ENCODE results near the gene NOL4L.

The NOL4L gene

DNA sequence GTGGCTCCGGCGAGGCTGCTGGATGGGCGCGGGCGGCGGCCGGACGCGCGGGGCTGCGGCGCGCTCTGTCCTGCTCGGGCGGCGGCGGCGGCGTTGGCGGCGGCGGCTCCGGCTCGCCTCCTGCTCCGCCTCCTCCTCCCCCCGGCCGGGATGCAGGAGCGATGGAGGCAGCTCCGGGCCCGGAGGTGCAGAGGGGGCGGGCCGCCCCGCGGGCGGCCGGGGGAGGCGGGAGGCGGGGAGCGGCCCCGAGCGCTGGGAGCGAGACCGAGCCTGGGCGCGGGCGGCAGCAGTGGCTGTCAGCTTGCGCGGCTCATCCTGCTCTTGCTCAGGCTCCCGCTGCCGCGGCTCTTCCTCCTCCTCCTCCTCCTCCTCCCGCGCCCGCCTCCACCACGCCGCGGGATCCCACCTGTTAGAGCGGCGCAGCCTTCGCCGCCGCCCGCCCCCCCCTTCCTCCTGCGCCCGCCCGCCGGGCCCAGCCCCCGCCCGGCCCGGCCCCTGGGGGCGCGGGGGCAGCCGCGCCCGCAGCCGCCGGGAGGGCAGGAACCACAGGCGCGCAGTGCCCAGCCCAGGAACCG is at the start of gene NOL4L:
TSS of gene NOL4L (minus strand) at position 323 of the 575 bp plus-strand sequence. CDS start 443 bp downstream, outside the sequence.
- peak in 24 of 56 donors; percentile 13 to 63 (median 34) for DNase-seq

- no peak for DNase-seq
Measured at GRCh38 chr20:32634041-32634805, 49.1 kb upstream of the NOL4L start.

DNA sequence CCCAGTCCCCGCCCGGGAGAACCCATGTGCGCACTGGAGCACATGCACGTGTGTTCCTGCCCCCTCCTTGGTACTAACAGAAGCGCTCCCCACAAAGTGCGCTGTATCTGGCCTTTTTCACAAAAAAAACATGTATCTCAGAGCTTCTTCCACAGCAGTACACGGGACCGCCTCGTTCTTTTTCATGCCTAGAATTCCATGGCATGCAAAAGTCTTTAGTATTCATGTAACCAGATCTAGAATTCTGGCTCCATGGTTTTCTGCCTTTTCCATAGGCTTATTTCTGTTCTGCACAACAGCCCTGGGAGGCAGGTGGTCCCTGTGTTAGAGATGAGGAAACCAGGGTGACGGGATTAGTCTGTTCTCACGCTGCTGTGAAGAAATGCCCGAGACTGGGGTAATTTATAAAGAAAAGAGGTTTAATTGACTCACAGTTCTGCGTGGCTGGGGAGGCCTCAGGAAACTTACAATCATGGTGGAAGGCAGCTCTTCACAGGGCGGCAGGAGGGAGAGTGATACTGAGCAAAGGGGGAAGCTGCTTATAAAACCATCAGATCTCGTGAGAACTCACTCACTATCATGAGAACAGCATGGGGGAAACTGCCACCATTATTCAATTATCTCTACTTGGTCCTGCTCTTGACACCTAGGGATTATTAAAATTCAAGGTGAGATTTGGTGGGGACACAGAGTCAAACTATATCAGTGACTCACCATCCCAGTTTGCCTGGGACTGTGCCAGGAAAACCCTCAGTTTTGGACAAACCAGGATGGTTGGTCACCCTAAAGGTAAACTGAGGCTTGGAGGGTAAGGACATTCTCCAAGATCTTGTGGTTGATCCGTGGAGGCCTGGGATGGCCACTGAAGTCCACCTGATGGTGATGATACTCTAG is 47.6 kb upstream of the NOL4L start:
- no peak for DNase-seq

GRCh38 chr20:32631933-32632460 is 46.9 kb upstream of the NOL4L start:
- DNase-seq: no peak

GRCh38 chr20:32629813-32630212 is 44.7 kb upstream of the NOL4L start:
- DNase-seq: no peak

- no peak for DNase-seq
Measured at GRCh38 chr20:32628960-32629530, 43.9 kb upstream of the NOL4L start.

GRCh38 chr20:32626859-32627636 is 41.9 kb upstream of the NOL4L start:
- peak in 48 of 56 donors; percentile 14 to 87 (median 54) for DNase-seq

DNA sequence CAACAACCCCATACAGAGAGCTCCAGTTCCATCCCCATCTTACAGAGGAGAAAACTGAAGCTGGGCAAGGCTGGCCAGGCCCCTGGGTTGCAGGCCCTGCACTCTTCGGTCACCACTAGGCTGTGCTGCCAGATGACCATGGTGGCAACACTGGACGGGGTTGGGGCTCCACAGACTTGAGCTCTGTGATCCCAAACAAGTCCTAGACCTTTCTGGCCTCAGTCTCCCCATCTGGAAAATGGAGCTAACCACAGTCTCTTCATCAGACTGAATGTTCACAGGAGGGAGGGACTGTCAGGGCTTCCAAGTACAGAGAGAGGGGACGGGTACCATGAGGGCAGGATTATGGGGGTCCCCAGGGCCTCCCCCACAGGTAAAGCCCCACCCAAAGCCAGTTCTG is 41.3 kb upstream of the NOL4L start:
- DNase-seq: no peak

DNA sequence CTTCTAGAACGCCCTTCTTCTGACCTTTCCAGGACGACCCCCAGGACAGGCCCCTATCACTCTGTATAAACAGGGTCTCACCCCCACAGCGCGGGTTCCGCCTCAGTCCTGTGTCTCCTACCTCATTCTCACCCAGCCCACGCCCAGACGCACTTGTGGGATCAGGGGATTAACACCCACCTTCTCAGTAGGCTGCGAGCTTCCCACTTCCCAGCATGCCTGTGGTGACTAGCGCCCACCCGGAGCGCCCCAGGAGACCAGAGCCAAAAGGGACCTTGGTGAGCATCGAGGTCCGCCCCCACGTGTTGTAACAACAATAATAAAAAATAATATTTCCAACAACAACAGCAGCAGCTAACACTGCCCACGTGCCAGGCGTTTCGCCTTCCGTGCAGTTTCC is 40.9 kb upstream of the NOL4L start:
- no peak for DNase-seq

DNA sequence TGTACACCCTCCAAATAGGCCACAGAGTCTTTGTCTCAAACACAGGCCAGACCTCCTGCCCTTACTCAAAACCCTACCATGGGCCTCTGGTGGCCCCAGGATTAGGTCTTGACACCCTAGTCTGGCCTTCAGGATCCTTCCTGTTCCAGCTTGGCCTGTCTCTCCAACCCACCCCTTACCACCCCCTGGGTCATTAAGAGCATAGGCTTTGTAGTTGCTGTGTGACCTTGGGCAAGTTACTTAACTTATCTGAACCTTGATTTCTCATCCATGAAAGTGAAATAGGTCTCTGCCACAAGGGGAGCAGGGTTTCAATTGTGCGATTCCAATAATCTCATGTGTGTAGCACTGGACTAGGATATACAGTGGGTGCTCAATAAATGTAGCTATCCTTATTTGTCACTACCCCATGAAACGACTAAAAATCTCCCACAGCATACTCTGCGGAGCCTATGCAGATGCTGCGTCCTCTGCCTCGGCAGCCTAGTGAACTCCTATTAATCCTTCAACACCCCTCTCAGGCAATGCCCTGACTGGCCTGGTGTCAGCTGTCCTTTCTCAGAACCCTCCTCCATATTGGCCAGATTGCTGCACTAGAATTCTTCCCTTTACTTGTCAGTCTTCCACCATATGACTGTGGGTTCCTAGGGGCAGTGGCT is 39.7 kb upstream of the NOL4L start:
- DNase-seq: no peak

GRCh38 chr20:32623667-32624157 is 38.6 kb upstream of the NOL4L start:
- no peak for DNase-seq

- DNase-seq: no peak
Measured at GRCh38 chr20:32622585-32623468, 37.7 kb upstream of the NOL4L start.

GRCh38 chr20:32621891-32622584 is 36.9 kb upstream of the NOL4L start:
- no peak for DNase-seq

DNA sequence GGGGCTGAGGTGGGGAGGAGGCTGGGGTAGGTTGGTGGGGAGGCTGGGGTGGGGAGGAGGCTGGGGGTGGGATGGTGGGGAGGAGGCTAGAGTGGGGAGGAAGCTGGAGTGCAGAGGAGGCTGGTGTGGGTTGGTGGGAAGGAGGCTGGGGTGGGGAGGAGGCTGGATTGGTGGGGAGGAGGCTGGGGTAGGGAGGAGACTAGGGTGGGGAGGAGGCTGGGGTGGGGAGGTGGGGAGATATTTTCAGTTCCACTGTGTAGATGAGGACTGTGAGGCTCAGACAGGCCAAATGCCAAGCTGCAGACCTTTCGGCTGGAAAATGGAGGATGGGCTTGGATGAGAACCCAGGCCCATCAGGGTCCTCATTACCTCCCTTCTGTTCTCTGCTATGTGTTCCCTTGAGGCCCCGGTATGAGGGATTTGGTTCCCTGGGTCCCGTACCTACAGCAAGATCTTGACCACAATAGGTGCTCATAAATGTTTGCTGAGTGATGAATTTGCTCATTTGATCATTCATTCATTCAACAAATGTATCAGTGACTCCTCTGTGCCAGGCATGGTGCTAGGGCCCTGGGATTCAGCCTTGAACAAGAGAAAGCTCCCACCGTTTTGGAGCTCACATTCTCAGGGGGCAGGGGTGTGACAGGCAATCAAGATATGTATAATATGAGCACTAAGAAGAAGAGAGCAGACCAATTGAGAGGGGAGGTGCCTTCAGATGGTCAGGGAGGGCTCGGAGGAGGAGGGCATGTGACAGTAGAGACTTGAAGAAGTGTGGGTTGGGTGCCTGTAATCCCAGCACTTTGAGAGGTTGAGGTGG is 36.1 kb upstream of the NOL4L start:
- peak in 4 of 56 donors; percentile 3 to 48 (median 30) for DNase-seq

DNA sequence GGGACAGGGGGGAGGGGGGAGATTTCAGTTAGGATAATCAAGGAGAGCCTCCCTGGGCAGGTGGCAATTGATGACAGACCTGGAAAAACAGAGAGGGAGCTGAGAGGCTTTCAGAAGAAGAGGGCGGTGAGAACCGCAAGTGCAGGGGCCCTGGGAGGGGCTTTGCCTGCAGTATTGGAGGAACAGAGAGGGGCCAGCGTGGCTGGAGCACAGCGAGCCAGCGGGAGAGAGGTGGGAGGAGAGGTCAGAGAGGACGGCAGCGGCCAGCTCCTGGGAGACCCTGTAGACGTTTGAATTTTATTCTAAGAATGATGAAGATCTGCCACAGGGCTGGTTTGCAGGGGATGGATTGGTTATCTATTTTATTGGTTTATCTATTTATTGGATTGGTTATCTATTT is 34.5 kb upstream of the NOL4L start:
- no peak for DNase-seq

DNA sequence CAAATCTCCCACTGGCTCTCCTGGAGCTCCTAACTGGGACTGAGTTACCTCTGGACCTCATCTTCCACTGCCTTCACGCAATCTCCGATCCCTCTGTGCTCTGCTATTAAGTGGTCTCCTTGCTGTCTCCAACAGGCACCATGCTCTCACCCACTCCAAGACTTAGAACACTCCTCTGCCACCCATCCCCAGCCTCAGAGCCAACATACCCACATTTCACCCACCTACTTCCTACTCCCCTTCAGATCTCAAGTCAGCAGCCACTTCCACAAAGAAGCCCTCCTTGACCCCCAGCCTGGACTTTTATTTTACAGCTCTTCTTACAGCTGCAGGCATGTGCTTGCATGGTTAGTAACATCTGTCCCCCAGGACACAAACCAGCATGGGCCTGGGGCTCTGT is 29.6 kb upstream of the NOL4L start:
- no peak for DNase-seq

GRCh38 chr20:32614303-32614702 is 29.2 kb upstream of the NOL4L start:
- no peak for DNase-seq

Measured in nucleus accumbens (tissue), 56 donors.